Measurements from ENCODE around the gene TMEM175.

TMEM175 gene

GRCh38 chr4:957581-958313, 25.5 kb downstream of the TMEM175 start:
- Histone ChIP-seq H3K36me3 (ENCODE audit: control insufficient read depth, low read length) (no peaks in the 10 kb centered on the region), H3K9me3 (ENCODE audit: control insufficient read depth, insufficient read depth, low read length) (no peaks in the 10 kb centered on the region), H3K9me2 (replicated peaks; ENCODE audit: control insufficient read depth, low read length) (no peaks in the 10 kb centered on the region), H3F3A (ENCODE audit: control insufficient read depth, insufficient read depth) (no peaks in the 10 kb centered on the region), H3K4me1 (ENCODE audit: control insufficient read depth, low read length) (no peaks in the 10 kb centered on the region), H3K27ac (ENCODE audit: low read depth, low read length) (no peak overlapping the region), H3K4me3 (ENCODE audit: low read length) (no peak overlapping the region), H4K20me1 (ENCODE audit: control insufficient read depth, insufficient read depth, low read depth, low read length) (no peaks in the 10 kb centered on the region), H3K27me3 (ENCODE audit: control insufficient read depth, low read length) (no peaks in the 10 kb centered on the region), H3K4me2 (ENCODE audit: low read length) (no peak overlapping the region), H3K79me2 (ENCODE audit: control insufficient read depth, low read length) (no peaks in the 10 kb centered on the region)
- TF ChIP-seq EZH2phosphoT487 (IDR thresholded peaks at IDR 0.05; ENCODE audit: borderline replicate concordance, low read length), result no peak

- Histone ChIP-seq H3K27me3 (ENCODE audit: control insufficient read depth, low read length) (no peaks in the 10 kb centered on the region), H3K9me3 (ENCODE audit: control insufficient read depth, insufficient read depth, low read length) (no peaks in the 10 kb centered on the region), H4K20me1 (ENCODE audit: control insufficient read depth, insufficient read depth, low read depth, low read length) (no peaks in the 10 kb centered on the region), H3K36me3 (ENCODE audit: control insufficient read depth, low read length) (no peaks in the 10 kb centered on the region), H3K9me2 (replicated peaks; ENCODE audit: control insufficient read depth, low read length) (no peaks in the 10 kb centered on the region), H3K27ac (ENCODE audit: low read depth, low read length) (no peak overlapping the region), H3K4me2 (ENCODE audit: low read length) (no peak overlapping the region), H3K4me1 (ENCODE audit: control insufficient read depth, low read length) (no peaks in the 10 kb centered on the region), H3K79me2 (ENCODE audit: control insufficient read depth, low read length) (no peaks in the 10 kb centered on the region), H3F3A (ENCODE audit: control insufficient read depth, insufficient read depth) (no peaks in the 10 kb centered on the region), H3K4me3 (ENCODE audit: low read length) (no peak overlapping the region)
- TF ChIP-seq CTCF (IDR thresholded peaks at IDR 0.05; ENCODE audit: low read depth, low read length, poor library complexity, severe bottlenecking) (no peak), EZH2phosphoT487 (IDR thresholded peaks at IDR 0.05; ENCODE audit: borderline replicate concordance, low read length) (no peak)
These were observed 26.0 kb downstream of the TMEM175 start for GRCh38 chr4:958314-958665.

GRCh38 chr4:958696-959337, 26.6 kb downstream of the TMEM175 start:
- Histone ChIP-seq H3K4me3 (ENCODE audit: low read length) (no peak overlapping the region), H3K27me3 (ENCODE audit: control insufficient read depth, low read length) (no peaks in the 10 kb centered on the region), H3F3A (ENCODE audit: control insufficient read depth, insufficient read depth) (no peaks in the 10 kb centered on the region), H4K20me1 (ENCODE audit: control insufficient read depth, insufficient read depth, low read depth, low read length) (no peaks in the 10 kb centered on the region; the same call in 1 of the 2 replicates), H3K9me3 (ENCODE audit: control insufficient read depth, insufficient read depth, low read length) (no peaks in the 10 kb centered on the region), H3K79me2 (ENCODE audit: control insufficient read depth, low read length) (no peaks in the 10 kb centered on the region), H3K9me2 (replicated peaks; ENCODE audit: control insufficient read depth, low read length) (no peaks in the 10 kb centered on the region), H3K36me3 (ENCODE audit: control insufficient read depth, low read length) (no peaks in the 10 kb centered on the region), H3K27ac (ENCODE audit: low read depth, low read length) (no peak overlapping the region), H3K4me2 (ENCODE audit: low read length) (no peak overlapping the region), H3K4me1 (ENCODE audit: control insufficient read depth, low read length) (no peaks in the 10 kb centered on the region)
- no peak for TF ChIP-seq EZH2phosphoT487 (IDR thresholded peaks at IDR 0.05; ENCODE audit: borderline replicate concordance, low read length)
- TF ChIP-seq CTCF (IDR thresholded peaks at IDR 0.05; ENCODE audit: low read depth, low read length, poor library complexity, severe bottlenecking), result no peak
